Measurements from ENCODE around the gene UST.

DNA sequence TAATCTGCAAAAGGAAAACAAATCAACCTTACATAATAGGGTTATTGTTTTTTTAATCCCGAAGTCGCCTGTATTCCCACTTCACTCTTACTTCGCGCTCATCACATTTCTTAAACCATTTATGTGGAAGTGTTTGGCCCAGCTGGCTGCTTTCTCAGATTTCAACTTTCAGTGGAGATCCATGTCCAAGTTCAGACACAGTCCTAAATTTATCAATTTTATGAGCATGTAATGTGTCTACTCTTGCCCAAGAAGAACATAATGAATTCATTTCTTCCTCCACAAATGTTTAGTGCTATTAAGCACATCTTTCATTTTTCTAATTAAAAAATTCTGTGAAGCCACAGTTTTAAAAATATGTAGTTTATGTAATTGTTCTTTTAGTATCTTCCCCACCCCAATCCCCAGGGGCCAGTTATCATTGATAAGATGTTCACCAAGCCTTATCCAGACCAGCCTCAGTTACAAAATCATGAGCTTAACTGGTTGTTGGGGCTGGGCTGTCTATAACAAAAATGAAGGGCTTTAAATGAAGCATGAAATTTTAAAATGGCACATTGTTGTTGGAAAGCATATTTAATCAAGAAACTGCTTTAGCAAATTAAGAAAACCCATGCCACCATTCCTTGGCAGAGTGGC is 151.7 kb downstream of the UST start:
- no peak for TF ChIP-seq CTCF (IDR thresholded peaks at IDR 0.05; ENCODE audit: poor library complexity)
- TF ChIP-seq EZH2 (IDR thresholded peaks at IDR 0.05; ENCODE audit: borderline replicate concordance), result no peak
- no peak for TF ChIP-seq EZH2phosphoT487 (IDR thresholded peaks at IDR 0.05; ENCODE audit: low read depth, severe bottlenecking, unreplicated experiment)
